Ishikawa (cell line): Measurements from ENCODE around the gene CCR5.

Source experiments
- CEBPB ChIP-seq: IDR thresholded peaks from 2 replicates; pipeline ENCODE4 v1.6.1; 2012
- CREB1 ChIP-seq: IDR thresholded peaks from 2 replicates; pipeline ENCODE4 v1.6.1; 2012; ENCODE audit warnings: low read depth
- EGR1 ChIP-seq: IDR thresholded peaks from 2 replicates; pipeline ENCODE4 v1.6.1; 2012
- EP300 ChIP-seq: IDR thresholded peaks from 2 replicates; pipeline ENCODE4 v1.6.1; 2012; ENCODE audit warnings: borderline replicate concordance
- FOXM1 ChIP-seq: IDR thresholded peaks from 2 replicates; pipeline ENCODE4 v1.6.1; 2012; ENCODE audit warnings: low read depth, borderline replicate concordance
- MAX ChIP-seq: IDR thresholded peaks from 2 replicates; pipeline ENCODE4 v1.6.1; 2012
- NFIC ChIP-seq: IDR thresholded peaks from 2 replicates; pipeline ENCODE4 v1.6.1; 2012
- RAD21 ChIP-seq: IDR thresholded peaks from 2 replicates; pipeline ENCODE4 v1.6.1; 2012; ENCODE audit warnings: low read depth
- TAF1 ChIP-seq: IDR thresholded peaks from 2 replicates; pipeline ENCODE4 v1.6.1; 2012; ENCODE audit warnings: low read depth, mild to moderate bottlenecking
- TCF12 ChIP-seq: IDR thresholded peaks from 2 replicates; pipeline ENCODE4 v1.6.1; 2012; ENCODE audit warnings: low read depth
- ZBTB7A ChIP-seq: IDR thresholded peaks from 2 replicates; pipeline ENCODE4 v1.6.1; 2012; ENCODE audit warnings: low read depth
- TF ChIP-seq, protein P1 (sequence below): IDR thresholded peaks from 2 replicates; pipeline ENCODE4 v1.6.1; 2012; ENCODE audit warnings: low read depth, mild to moderate bottlenecking

GRCh38 chr3:46420931-46421330 is 50.2 kb downstream of the CCR5 start:
- TF ChIP-seq RAD21 (no peak), CREB1 (no peak), TAF1 (no peak), CEBPB (no peak), MAX (no peak), FOXM1 (no peak), NFIC (no peak), EGR1 (no peak), TCF12 (no peak), EP300 (no peak), ZBTB7A (no peak)
- TF ChIP-seq, protein P1, sequence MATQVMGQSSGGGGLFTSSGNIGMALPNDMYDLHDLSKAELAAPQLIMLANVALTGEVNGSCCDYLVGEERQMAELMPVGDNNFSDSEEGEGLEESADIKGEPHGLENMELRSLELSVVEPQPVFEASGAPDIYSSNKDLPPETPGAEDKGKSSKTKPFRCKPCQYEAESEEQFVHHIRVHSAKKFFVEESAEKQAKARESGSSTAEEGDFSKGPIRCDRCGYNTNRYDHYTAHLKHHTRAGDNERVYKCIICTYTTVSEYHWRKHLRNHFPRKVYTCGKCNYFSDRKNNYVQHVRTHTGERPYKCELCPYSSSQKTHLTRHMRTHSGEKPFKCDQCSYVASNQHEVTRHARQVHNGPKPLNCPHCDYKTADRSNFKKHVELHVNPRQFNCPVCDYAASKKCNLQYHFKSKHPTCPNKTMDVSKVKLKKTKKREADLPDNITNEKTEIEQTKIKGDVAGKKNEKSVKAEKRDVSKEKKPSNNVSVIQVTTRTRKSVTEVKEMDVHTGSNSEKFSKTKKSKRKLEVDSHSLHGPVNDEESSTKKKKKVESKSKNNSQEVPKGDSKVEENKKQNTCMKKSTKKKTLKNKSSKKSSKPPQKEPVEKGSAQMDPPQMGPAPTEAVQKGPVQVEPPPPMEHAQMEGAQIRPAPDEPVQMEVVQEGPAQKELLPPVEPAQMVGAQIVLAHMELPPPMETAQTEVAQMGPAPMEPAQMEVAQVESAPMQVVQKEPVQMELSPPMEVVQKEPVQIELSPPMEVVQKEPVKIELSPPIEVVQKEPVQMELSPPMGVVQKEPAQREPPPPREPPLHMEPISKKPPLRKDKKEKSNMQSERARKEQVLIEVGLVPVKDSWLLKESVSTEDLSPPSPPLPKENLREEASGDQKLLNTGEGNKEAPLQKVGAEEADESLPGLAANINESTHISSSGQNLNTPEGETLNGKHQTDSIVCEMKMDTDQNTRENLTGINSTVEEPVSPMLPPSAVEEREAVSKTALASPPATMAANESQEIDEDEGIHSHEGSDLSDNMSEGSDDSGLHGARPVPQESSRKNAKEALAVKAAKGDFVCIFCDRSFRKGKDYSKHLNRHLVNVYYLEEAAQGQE: no peak
